OCI-LY7 (cell line): ENCODE measurements around the gene LHX4. TPM values are rescaled to one million over a fixed set of nuclear protein-coding genes. Genes with fewer than 3 reads are reported as not detected.

Experiments
- BruUV-seq: library from RNA; stranded (reverse); fragments of 400-500 nt; replicated peaks from 2 replicates; lab custom pipeline; 2021; lab: Mats Ljungman, UMichigan
- CTCF ChIA-PET: fragments of 300-600 bp; sonication (Branson Sonifier 250); formaldehyde crosslinking; loops from one replicate; lab custom pipeline; 2022; ENCODE audit warnings: antibody characterized with exemption; ENCODE audit not compliant: unreplicated experiment; lab: Charles Lee
- POLR2A ChIA-PET: fragments of 300-600 bp; sonication (Branson Sonifier 250); formaldehyde crosslinking; loops from one replicate; lab custom pipeline; 2022; ENCODE audit warnings: antibody characterized with exemption; lab: Charles Lee
- DNase-seq: peaks from one replicate; pipeline ENCODE4 v3.0.0-alpha.2; 2015; ENCODE audit warnings: low spot score
- H2AFZ ChIP-seq: fragments of 200-600 bp; sonication (generic), shearing (Covaris generic); 2 replicates; pipeline ENCODE4 v1.6.1; 2014; ENCODE audit warnings: mild to moderate bottlenecking, antibody characterized with exemption, low read length, moderate library complexity
- H3K27ac ChIP-seq: fragments of 200-600 bp; sonication (generic); 2 replicates; pipeline ENCODE4 v1.5.1; 2014; ENCODE audit warnings: mixed run types, low read depth, mild to moderate bottlenecking, moderate library complexity, low read length, inconsistent platforms; ENCODE audit not compliant: poor library complexity, severe bottlenecking
- H3K36me3 ChIP-seq: fragments of 200-600 bp; sonication (generic); 2 replicates; pipeline ENCODE4 v1.6.1; 2014; ENCODE audit warnings: mild to moderate bottlenecking, antibody characterized with exemption, low read length, moderate library complexity, mixed read lengths; ENCODE audit not compliant: insufficient read depth
- H3K4me1 ChIP-seq: fragments of 200-600 bp; sonication (generic); 2 replicates; pipeline ENCODE4 v1.5.1; 2014; ENCODE audit warnings: mild to moderate bottlenecking, low read length; ENCODE audit not compliant: insufficient read depth, poor library complexity, severe bottlenecking
- H3K4me2 ChIP-seq: fragments of 200-600 bp; sonication (generic); 2 replicates; pipeline ENCODE4 v1.6.1; 2014; ENCODE audit warnings: mild to moderate bottlenecking, low read length
- H3K4me3 ChIP-seq: fragments of 200-600 bp; sonication (generic); 2 replicates; pipeline ENCODE4 v1.5.1; 2014; ENCODE audit warnings: mild to moderate bottlenecking, low read depth, low read length; ENCODE audit not compliant: poor library complexity, severe bottlenecking
- H3K79me2 ChIP-seq: fragments of 200-600 bp; sonication (generic); 2 replicates; pipeline ENCODE4 v1.6.1; 2016; ENCODE audit warnings: low read depth, mild to moderate bottlenecking, low read length, moderate library complexity, mixed read lengths; ENCODE audit not compliant: insufficient read depth
- H3K9me2 ChIP-seq: fragments of 200-600 bp; sonication (generic); 2 replicates; pipeline ENCODE4 v1.6.1; 2016; ENCODE audit warnings: mild to moderate bottlenecking, low read length, mixed read lengths; ENCODE audit not compliant: insufficient read depth
- H3K9me3 ChIP-seq: fragments of 200-600 bp; sonication (generic); 2 replicates; pipeline ENCODE4 v1.6.1; 2014; ENCODE audit warnings: mild to moderate bottlenecking, mixed run types, low read length, mixed read lengths
- H4K20me1 ChIP-seq: fragments of 200-600 bp; sonication (generic); 2 replicates; pipeline ENCODE4 v1.6.1; 2014; ENCODE audit warnings: mild to moderate bottlenecking, antibody characterized with exemption, low read length, moderate library complexity, mixed read lengths; ENCODE audit not compliant: insufficient read depth
- EZH2phosphoT487 ChIP-seq: fragments of 200-600 bp; sonication (generic); IDR thresholded peaks from 2 replicates; pipeline ENCODE4 v1.6.1; 2018; ENCODE audit warnings: low read depth, borderline replicate concordance, mild to moderate bottlenecking, mixed run types, antibody characterized with exemption, low read length, moderate library complexity, mixed read lengths
- intact Hi-C: fragments of 100-400 bp; cut with micrococcal nuclease; formaldehyde crosslinking; loops from one replicate; pipeline ENCODE4 v1.10.0; 2022; ENCODE audit not compliant: unreplicated experiment
- total RNA-seq, 2 experiments: library from RNA; depleted of rRNA in 1 of 2; stranded (reverse); fragments of >200 nt in 1 of 2; shearing (Covaris generic) in 1 of 2; gene quantifications; 2 replicates each; pipeline ENCODE4 v1.2.3, GENCODE V29; 2014 to 2022
- TF ChIP-seq, protein P1 (sequence below): fragments of 200-600 bp; sonication (generic); conservative IDR thresholded peaks from 2 replicates; pipeline ENCODE4 v1.5.1; 2014; ENCODE audit warnings: mild to moderate bottlenecking, antibody characterized with exemption, low read length, moderate library complexity, mixed read lengths

LHX4 gene
- total RNA-seq, 2 experiments from 2014 or later, result 0.06 TPM; not detected in 1

DNA sequence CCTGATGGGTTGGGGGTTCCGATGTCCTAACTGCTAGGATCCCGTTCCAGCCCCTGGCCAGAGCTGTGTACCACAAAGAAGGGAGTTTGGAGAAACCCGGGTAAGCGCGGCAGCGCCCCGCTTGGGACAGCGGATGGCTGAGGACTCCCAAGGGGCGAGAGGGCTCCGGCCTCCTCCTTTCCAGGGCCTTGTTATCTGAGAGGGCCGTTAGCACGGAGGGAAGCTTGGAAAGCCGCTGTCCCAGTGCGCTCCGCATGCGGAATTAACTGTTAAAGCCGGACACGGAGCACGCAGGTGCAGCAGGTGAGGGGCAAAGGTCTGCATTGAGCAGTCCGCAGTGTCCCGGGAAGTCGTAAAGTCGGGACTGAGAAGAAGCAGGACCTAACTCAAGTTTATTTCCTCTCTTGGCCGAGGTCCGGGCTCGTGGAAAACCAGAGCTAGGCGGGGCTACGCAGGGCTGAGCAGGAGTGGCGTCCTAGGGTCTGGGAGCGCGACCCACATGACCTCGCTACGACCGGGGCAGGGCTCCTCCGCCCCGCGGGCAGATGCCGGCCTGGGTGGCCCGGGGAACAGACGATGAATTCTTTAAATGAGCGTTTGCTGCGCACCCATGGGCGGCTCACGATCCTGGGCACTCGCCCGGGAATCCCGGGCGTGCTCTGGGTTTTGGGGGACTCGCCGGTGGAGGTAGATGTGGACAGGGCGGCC is 4.5 kb downstream of the LHX4 start:
- TF ChIP-seq, protein P1, sequence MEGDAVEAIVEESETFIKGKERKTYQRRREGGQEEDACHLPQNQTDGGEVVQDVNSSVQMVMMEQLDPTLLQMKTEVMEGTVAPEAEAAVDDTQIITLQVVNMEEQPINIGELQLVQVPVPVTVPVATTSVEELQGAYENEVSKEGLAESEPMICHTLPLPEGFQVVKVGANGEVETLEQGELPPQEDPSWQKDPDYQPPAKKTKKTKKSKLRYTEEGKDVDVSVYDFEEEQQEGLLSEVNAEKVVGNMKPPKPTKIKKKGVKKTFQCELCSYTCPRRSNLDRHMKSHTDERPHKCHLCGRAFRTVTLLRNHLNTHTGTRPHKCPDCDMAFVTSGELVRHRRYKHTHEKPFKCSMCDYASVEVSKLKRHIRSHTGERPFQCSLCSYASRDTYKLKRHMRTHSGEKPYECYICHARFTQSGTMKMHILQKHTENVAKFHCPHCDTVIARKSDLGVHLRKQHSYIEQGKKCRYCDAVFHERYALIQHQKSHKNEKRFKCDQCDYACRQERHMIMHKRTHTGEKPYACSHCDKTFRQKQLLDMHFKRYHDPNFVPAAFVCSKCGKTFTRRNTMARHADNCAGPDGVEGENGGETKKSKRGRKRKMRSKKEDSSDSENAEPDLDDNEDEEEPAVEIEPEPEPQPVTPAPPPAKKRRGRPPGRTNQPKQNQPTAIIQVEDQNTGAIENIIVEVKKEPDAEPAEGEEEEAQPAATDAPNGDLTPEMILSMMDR, result no peak
- no peak for TF ChIP-seq EZH2phosphoT487
- ChIA-PET CTCF (no interaction called here), POLR2A (no interaction called here)
- Histone ChIP-seq H4K20me1 (no peaks in the 10 kb centered on the region), H2AFZ (no peak overlapping the region), H3K4me2 (no peak overlapping the region), H3K36me3 (no peaks in the 10 kb centered on the region), H3K4me3 (no peak overlapping the region), H3K4me1 (peaks cover 7% of the 10 kb centered on the region), H3K27ac (no peak overlapping the region), H3K9me3 (no peaks in the 10 kb centered on the region), H3K79me2 (no peaks in the 10 kb centered on the region), H3K9me2 (no peaks in the 10 kb centered on the region)
- no peak for DNase-seq
- intact Hi-C loops, result no loop called here
- BruUV-seq, result no TSS peak

DNA sequence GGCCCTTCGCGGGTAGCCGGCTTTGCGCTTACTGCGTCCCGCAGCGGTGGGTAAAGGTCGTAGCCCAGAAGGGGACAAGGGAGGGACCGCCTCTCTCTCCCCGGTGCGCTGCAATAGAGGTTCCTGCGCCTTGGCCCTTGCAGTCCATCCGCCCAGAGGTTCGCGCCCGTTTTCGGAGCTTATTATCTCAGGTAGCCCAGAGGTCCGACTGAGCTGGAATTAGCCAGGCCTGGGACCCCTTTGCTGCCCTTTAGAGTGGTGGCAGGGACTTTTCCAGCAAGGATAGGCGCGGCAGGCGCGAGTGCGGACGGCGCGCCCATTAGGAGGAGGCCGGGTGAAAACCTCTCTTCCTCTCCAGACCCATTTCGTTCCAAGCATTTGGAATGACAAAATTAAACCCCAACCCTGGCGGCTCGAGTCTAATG is 5.0 kb downstream of the LHX4 start:
- ChIA-PET POLR2A (no interaction called here), CTCF (no interaction called here)
- H3K36me3 ChIP-seq, result no peaks in the 10 kb centered on the region
- TF ChIP-seq, protein P1, result no peak
- TF ChIP-seq EZH2phosphoT487, result no peak
- intact Hi-C loops, result no loop called here
- no peaks in the 10 kb centered on the region for H3K79me2 ChIP-seq
- no peak overlapping the region for H2AFZ ChIP-seq
- no TSS peak for BruUV-seq
- no peak overlapping the region for H3K27ac ChIP-seq
- H3K9me2 ChIP-seq, result no peaks in the 10 kb centered on the region
- DNase-seq, result no peak
- no peak overlapping the region for H3K4me2 ChIP-seq
- peaks cover 7% of the 10 kb centered on the region for H3K4me1 ChIP-seq
- H3K4me3 ChIP-seq, result no peak overlapping the region
- H4K20me1 ChIP-seq, result no peaks in the 10 kb centered on the region
- H3K9me3 ChIP-seq, result no peaks in the 10 kb centered on the region
